HG02642 (cell line): ENCODE measurements around the gene NMUR2.

Experiments
- ATAC-seq: cut with Tn5 transposase; IDR thresholded peaks from one replicate; pipeline ENCODE4 v1.9.1; 2021; ENCODE audit warnings: mild to moderate bottlenecking; ENCODE audit not compliant: unreplicated experiment, poor library complexity

The NMUR2 gene

DNA sequence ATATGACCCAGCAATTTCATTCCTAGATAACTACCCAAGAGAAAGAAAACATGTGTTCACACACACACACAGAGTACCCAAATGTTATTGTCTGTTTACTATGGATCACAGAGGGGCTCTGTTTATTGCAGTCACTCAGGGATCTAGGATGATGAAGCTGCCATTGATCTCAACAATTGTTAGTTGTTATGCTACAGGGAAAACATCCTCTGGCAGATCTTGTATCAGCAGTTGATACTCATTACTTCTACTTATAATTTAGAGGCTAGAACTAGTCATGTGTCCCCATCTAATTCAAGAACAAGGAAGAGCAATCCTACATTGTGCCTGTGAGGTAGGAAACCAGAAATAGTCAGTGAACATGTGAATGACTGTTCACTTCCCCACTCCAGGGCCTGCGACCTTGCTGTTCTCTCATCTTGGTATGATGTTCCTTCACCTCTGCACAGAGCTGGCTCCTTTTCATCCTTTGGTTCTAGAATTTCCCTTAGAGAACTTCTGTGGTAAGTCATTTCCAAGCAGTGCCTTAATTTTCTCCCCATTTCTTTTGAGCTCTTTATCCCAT is 30.3 kb downstream of the NMUR2 start:
- ATAC-seq, result no peak

DNA sequence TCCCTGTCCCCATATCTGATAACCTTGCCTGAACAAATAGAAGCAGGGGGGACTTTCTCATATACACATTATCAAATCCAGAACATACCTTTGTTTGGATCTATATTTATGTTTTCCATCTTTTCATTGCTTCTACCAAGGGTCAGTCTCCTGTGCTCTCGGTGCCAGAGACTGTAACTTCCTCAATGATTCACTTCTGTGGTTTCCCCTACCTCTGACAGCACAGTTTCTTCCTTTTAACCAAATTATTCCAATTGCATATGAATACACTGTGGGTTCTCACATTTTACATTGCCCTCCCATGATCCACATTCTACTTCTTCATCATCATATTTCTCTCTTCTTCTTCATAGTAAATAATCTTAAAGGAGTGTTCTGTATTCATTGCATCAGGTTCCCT is 32.2 kb downstream of the NMUR2 start:
- no peak for ATAC-seq

DNA sequence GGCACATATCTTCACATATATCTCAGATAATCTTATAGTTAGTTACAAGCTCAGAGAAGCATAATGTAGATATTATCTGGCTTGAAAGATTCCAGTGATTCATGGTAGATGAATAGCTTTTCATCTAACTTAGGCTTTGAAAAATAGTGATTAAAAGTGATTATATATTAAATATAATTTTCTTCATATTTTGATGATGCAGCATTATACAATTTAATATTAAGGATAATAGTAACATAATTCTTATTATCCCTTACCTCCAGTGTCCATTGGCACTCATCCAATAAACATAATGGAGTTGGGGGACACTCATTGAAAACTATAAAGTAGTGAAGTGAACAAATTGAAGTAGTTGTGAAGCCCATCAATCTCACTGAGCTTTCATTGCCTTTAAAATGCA is 35.8 kb downstream of the NMUR2 start:
- no peak for ATAC-seq

DNA sequence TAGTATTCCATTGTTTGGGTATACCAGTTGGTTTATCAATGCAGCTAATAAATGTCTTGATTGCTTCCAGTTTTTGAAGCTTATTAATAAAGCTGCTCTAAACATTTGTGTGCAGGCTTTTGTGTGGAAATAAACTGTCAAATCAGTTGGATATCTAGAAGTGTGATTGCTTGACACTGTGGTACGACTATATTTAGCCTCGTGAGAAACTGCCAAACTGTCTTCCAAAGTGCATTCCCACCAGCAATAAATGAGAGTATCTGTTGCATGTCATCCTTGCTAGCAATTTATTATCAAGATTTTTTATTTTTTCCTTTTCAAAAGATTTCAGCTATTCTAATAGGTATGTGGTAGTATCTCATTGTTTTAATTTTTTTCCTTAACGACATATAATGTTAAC is 37.5 kb downstream of the NMUR2 start:
- no peak for ATAC-seq

DNA sequence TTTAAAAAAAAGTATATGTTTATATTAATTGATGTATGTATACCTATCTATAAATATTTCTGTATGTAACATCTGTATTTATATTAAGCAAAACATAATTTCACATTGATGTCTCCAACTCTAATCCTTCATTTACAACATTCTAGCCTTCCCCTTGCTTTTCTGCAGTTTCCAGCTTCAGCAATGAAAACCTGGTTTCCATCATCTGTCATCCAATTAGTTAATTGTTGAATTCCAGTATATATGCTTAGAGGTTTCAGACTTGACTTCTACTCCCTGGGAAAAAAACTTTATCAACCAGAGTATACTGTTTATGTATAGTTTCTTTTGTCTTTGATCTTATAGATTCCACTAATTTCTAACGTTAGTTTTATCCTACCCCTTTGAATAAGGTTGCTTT is 38.4 kb downstream of the NMUR2 start:
- ATAC-seq, result no peak

DNA sequence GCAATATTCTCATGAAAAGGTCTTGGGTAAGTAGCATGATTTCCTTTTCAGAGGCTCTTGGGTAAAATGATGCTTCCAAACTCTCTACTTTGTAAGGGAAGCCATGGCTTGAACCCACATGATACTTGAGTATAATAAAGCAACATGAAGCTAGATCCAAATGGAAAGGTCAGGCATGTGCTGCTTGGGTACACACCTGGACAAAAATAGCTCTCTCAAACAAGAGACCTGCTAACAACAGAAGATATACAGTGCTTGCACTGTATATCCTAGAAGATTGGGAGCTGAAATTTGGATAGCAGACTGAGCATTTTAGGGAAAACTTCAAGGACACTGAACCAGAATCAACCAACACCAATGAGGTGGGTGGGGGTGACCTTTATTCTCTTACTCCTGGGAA is 40.2 kb downstream of the NMUR2 start:
- ATAC-seq, result no peak

DNA sequence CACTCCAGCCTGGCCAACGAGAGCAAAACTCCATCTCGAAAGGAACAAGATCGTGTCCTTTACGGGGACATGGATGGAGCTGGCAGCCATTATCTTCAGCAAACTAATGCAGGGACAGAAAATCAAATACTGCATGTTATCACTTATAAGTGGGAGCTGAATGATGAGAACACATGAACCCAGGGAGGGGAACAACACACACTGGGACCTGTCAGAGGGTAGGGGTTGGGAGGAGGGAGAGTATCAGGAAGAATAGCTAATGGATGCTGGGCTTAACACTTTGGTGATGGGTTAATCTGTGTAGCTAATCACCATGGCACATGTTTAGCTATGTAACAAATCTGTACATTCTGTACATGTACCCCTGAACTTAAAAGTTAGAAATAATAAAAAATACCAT is 40.9 kb downstream of the NMUR2 start:
- ATAC-seq, result no peak

DNA sequence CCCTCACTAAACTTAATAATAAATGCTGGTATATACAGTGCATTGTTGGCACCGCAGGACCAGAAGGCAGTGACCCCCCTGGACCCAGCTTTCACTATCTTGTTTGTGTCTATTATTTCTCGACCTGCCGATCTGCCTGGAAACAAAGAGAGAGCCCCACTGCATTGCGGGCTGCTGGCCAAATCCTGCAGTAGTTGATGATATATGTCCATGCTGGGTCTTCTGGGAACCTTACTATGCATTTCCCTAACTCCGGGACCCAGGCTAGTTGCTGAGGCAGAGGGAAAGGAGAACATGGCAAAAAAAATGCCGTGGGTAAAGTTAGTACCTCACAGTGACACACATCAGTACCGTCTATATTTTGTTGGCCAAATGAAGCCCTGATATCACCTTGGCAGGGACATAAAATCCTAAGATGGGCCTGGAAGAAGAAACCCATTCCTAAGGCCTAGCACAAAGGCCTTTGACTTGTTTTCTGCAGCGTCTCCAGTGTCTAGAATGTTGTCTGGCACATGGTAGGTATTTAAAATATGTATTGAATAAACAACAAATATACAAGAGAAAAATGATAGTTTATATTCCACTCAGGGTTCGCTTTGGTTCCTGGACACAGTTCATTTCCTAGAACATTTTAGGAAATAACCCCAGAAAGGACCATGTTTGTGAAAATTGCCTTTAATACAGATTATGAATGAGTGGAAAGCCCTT is 46.1 kb downstream of the NMUR2 start:
- no peak for ATAC-seq

DNA sequence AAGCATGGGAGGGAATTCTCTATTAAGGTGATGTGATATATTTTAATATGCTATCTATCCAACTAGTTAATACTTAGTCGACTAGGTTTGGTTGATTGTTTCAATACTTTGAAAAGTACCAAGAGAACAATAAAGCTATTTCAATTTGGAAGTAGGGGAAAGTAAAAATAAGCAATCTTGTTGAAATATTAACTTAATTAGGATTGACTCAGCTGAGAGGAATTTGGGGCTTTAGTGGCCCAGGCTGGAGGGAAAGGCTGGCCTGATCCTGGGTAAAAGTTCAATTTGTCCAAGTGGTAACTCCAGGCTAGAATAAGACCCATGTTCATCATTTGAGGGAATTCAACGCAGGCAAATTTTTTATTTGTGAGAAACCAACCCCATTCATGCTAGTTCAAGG is 48.6 kb downstream of the NMUR2 start:
- ATAC-seq, result no peak

DNA sequence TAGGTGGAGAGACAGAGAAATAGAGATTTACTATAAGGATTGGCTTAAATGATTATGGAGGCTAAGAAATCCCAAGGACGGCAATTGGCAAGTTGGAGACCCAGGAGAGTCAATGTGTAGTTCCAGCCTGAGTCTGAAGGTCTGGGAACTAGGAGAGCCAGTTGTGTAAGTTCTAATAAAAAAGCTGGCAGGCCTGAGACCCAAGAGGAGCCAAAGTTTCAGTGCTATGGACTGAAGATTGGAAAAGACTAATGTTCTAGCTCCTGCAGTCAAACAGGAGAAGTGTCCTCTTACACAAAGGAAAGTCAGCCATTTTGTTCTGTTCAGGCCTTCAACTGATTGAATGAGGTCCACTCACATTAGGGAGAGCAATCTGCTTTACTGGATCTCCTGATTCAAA is 50.0 kb downstream of the NMUR2 start:
- ATAC-seq, result no peak

DNA sequence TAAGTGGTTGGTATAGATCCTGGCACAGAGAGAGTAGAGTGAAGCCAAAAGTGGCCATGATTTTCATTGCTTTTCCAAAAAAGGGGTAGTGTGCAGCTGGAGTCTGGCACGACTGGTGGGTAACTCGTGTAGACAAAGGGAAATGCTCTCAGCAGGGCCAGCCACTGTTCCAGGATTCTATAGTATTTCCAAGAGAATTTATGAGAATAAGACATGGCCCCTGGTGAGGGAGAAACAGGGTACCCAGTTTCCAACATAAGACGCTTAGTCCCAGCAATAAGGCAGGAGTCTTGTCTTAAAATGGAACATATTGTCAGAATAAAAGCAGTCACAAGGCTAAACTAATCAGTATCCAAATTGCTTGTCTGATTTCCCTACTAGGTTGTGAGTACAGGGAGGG is 52.1 kb downstream of the NMUR2 start:
- no peak for ATAC-seq

DNA sequence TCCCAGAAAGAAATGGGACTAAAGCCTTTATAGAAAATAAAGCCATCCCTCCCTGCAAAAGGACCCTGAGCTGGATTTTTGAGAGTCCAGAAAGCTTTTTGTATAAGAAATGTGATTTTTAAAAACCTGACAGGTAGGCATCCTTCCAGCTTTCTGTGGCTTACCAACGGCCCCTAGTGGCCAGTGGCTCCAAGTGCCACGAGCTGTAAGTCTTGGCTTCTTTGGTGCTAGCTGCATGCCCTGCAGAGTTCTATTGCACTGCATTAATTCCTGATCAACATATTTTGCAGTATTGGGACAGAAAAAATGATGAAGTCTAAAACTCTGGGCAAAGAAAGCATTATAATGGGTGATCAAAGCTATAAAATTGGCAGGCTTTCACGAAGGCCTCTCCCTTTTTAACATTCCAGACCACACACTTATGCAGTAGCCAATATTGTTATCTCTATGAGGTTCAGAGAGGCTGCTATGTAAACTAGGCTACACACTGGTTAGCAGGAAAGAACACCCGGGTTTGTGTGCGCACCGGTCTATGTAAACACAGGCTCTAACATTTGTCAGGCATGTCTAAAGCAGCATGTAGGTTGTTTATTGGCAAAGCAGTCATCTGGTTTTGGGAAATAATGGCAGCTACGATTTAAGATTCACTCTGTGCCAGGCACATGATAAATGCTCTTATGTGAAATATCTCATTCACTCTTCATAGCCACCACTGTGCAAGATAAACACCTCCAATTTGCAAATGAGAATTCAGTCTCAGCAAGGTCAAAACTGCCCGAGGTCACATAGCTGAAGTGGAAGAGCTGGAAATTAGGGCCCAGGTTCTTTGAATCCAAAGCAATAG is 55.2 kb downstream of the NMUR2 start:
- peak; percentile 95 for ATAC-seq
